Femur (tissue), 1 donor: ENCODE measurements around the gene NBPF6.
"Not testable (repeated sequence)": the region's sequence is repeated elsewhere in the genome, so short reads cannot be mapped to it uniquely, and the experiment has no call there.

Experiments
- DNase-seq: peaks from one replicate; pipeline ENCODE4 v3.0.0-alpha.2; 2017

Gene NBPF6, protein sequence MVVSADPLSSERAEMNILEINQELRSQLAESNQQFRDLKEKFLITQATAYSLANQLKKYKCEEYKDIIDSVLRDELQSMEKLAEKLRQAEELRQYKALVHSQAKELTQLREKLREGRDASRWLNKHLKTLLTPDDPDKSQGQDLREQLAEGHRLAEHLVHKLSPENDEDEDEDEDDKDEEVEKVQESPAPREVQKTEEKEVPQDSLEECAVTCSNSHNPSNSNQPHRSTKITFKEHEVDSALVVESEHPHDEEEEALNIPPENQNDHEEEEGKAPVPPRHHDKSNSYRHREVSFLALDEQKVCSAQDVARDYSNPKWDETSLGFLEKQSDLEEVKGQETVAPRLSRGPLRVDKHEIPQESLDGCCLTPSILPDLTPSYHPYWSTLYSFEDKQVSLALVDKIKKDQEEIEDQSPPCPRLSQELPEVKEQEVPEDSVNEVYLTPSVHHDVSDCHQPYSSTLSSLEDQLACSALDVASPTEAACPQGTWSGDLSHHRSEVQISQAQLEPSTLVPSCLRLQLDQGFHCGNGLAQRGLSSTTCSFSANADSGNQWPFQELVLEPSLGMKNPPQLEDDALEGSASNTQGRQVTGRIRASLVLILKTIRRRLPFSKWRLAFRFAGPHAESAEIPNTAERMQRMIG

GRCh38 chr1:108450043-108450442 is at the start of gene NBPF6:
Gene NBPF6, plus strand, starts transcription at chr1:108450343. Its CDS starts 259 bp downstream, at chr1:108450602.
- DNase-seq = not testable (repeated sequence)

DNA sequence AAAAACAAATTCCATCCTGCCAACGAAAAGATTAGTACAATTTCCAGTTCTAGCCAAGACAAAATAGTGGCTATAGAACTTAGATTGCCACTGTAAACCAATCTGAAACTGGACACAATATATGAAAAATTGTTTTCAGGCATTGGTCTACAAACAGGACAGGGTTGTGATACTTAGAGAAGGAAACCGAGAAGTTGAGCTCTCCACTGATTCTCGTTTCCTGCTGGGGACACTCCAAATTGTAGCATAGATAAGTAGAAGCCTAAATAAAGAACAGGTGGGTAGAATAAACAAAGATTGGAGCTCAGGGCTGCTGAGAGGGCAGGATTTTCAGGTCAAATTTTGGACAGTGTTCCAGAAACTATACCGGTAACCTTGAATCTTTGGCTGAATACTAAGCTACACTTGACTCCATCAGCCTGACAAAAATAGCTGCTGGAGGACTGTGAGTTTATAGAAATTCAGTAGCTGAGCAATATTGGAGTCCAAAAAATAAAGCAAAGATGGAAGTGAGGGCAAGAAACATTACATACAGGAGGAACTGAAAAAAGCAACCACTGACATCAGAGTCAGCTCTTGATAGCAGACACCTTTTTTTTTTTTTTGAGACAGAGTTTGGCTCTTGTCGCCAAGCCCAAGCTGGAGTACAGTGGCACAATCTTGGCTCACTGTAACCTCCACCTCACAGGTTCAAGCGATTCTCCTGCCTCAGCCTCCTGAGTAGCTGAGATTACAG is 38.9 kb upstream of the NBPF6 start:
- DNase-seq = not testable (repeated sequence)

DNA sequence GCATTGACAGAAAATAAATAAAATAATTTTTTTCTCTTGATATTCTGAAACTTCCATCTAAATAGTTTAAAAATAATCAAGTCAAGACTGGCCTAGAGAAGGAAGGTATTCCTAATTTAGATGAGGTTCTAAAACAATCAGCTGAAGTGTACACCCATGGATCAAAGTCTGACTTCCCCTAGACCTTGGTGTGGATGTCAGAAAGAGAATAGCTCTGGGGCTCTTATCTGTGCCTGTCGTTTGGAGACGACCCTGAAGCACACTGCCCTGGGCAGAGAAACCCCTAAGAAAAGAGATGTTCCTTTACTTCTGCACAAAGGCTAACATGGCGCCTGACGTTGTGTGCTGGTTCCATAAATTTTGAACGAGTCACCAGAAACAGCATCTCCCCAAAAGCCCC is 30.0 kb upstream of the NBPF6 start:
- DNase-seq = not testable (repeated sequence)

DNA sequence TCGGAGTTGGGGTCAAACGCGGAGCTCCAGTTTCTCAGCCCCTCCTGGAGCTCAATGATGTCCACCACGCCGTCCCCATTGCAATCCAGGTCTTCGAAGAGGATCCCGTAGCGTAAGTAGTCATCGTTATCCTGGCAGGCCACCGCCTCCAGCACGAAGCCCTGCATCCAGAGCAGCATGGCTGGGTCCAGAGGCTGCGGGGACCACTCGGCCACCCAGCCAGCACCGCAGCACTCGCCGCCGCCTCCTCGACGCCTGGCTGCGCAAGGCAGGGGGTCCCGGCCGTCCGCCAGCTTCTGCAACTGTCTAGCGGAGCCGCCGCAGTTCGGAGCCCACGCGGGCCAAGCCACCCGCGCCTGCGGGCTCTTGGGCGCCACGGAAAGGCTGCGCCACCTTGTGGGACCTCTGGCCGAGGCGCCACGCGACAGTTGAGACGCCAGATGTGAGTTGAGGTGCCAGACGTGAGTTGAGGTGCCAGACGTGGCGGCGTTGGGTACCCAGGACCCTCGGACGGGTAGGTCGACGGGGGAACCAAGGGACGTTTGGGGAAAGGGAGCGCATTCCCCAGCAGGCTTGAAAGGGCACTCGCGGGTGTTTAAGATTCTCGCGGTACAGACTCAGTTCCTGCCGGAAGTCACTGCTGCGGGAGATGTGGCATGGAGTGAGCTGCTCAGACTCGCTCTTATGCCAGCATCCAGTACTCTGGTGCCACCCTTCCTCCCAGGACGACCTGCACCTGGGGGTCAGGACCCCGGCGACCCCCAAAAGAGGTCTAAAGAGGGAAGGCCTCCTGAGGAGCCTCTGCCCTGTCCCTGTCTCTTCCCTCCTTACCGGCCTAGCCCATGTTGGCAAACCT is 28.9 kb upstream of the NBPF6 start:
- DNase-seq = not testable (repeated sequence)

- DNase-seq = not testable (repeated sequence)
Measured at GRCh38 chr1:108426877-108427276, 23.3 kb upstream of the NBPF6 start.

DNA sequence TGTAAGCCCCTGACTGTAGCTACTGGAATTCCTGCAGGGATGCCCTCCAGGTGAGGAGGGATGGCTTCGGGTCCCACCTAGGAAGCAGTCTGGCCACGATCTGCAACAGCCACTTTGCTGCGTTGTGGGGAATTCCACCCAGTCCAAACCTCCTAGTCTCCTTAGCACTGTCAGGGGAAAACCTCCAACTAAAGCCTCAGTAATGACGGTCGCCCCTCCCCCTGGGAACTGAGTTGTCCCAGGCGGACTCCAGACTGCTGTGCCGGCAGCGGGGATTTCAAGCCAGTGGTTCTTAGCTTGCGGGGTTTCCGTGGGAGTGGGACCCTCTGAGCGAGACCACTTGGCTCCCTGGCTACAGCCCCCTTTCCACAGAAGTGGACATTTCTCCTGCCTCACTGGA is 18.1 kb upstream of the NBPF6 start:
- DNase-seq = not testable (repeated sequence)

- DNase-seq = not testable (repeated sequence)
Measured at GRCh38 chr1:108433404-108433803, 16.7 kb upstream of the NBPF6 start.

GRCh38 chr1:108438536-108438935 is 11.6 kb upstream of the NBPF6 start:
- DNase-seq = not testable (repeated sequence)

- not testable (repeated sequence) for DNase-seq
Measured at GRCh38 chr1:108454521-108454920, 4.4 kb downstream of the NBPF6 start.

- not testable (repeated sequence) for DNase-seq
Measured at GRCh38 chr1:108458661-108459060, 8.5 kb downstream of the NBPF6 start.

GRCh38 chr1:108461758-108462157 is 11.6 kb downstream of the NBPF6 start:
- DNase-seq = not testable (repeated sequence)

DNA sequence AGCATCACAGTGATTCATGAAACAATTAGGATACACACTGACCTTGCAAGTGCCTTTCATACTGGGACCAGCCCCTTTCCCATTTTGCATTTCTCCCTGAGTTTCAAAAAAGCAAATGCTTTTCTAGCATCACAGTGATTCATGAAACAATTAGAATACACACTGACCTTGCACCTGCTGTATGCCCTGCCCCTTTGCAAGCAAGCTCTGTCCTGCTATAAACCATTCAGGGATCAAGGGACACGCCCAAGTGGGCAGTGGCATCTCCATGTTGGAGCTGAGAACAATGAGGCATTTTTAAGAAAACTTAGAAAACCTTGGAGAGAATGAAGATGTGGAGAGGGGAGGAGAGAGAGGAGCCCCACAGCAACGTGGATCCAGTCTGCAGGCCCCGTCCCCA is 13.8 kb downstream of the NBPF6 start:
- not testable (repeated sequence) for DNase-seq

- DNase-seq = not testable (repeated sequence)
Measured at GRCh38 chr1:108466166-108466565, 16.0 kb downstream of the NBPF6 start.

GRCh38 chr1:108467155-108467554 is 17.0 kb downstream of the NBPF6 start:
- not testable (repeated sequence) for DNase-seq

GRCh38 chr1:108470750-108471149 is 20.6 kb downstream of the NBPF6 start:
- not testable (repeated sequence) for DNase-seq

- DNase-seq = not testable (repeated sequence)
Measured at GRCh38 chr1:108474516-108474915, 24.4 kb downstream of the NBPF6 start.

GRCh38 chr1:108478429-108479015 is 28.4 kb downstream of the NBPF6 start:
- no peak for DNase-seq

- DNase-seq = no peak
Measured at GRCh38 chr1:108482708-108483107, 32.6 kb downstream of the NBPF6 start.

- DNase-seq = not testable (repeated sequence)
Measured at GRCh38 chr1:108485990-108486389, 35.8 kb downstream of the NBPF6 start.

DNA sequence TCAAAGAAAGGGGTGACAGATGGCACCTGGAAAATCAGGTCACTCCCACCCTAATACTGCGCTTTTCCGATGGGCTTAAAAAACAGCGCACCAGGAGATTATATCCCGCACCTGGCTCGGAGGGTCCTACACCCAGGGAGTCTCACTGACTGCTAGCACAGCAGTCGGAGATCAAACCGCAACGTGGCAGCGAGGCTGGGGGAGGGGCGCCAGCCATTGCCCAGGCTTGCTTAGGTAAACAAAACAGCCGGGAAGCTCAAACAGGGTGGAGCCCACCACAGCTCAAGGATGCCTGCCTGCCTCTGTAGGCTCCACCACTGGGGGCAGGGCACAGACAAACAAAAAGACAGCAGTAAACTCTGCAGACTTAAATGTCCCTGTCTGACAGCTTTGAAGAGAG is 36.6 kb downstream of the NBPF6 start:
- DNase-seq = not testable (repeated sequence)

DNA sequence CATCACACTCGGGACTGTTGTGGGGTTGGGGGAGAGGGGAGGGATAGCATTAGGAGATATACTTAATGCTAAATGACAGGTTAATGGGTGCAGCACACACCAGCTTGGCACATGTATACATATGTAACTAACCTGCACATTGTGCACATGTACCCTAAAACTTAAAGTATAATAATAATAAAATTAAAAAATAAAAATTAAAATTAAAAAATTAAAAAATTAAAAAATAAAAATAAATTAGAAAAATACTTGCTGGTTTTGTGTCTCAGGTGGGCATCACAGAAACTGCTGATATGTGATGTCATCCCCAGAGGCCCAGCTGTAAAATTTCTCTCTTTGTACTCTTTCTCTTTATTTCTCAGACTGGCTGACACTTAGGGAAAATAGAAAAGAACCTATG is 44.9 kb downstream of the NBPF6 start:
- not testable (repeated sequence) for DNase-seq

GRCh38 chr1:108496856-108497255 is 46.7 kb downstream of the NBPF6 start:
- not testable (repeated sequence) for DNase-seq
